ENCODE data around the gene GOLGA8N.

Gene GOLGA8N

GRCh38 chr15:32637704-32638103 is 44.4 kb downstream of the GOLGA8N start:
- Mint-ChIP-seq H3K27ac (no peak overlapping the region), H3K4me3 (no peak overlapping the region), H3K36me3 (ENCODE audit: low read depth) (peaks cover 78% of the 10 kb centered on the region), H3K4me1 (ENCODE audit: low read depth) (no peaks in the 10 kb centered on the region), H3K9me3 (no peaks in the 10 kb centered on the region), H3K27me3 (no peaks in the 10 kb centered on the region)
- DNase-seq = no peak

- no peak within 1 kb of the TSS for H3K4me3 Mint-ChIP-seq
- H3K27ac Mint-ChIP-seq = no peak within 1 kb of the TSS
- H3K9me3 Mint-ChIP-seq = no peaks in the 10 kb centered on the region
- peaks cover 42% of the 10 kb centered on the region for H3K36me3 Mint-ChIP-seq (ENCODE audit: low read depth)
- no peaks in the 10 kb centered on the region for H3K27me3 Mint-ChIP-seq
- H3K4me1 Mint-ChIP-seq (ENCODE audit: low read depth) = no peaks in the 10 kb centered on the region
- no peak for DNase-seq
Observed at GRCh38 chr15:32641517-32642059, 48.3 kb downstream of the GOLGA8N start, which contains the start of gene SCG5. Gene SCG5, plus strand, starts transcription at chr15:32641710. Its CDS starts 1,883 bp downstream, at chr15:32643593.

- peaks cover 30% of the 10 kb centered on the region for H3K36me3 Mint-ChIP-seq (ENCODE audit: low read depth)
- H3K27ac Mint-ChIP-seq = no peak overlapping the region
- no peaks in the 10 kb centered on the region for H3K4me1 Mint-ChIP-seq (ENCODE audit: low read depth)
- no peaks in the 10 kb centered on the region for H3K9me3 Mint-ChIP-seq
- H3K27me3 Mint-ChIP-seq = no peaks in the 10 kb centered on the region
- H3K4me3 Mint-ChIP-seq = no peak overlapping the region
- no peak for DNase-seq
Observed at GRCh38 chr15:32642667-32643435, 49.6 kb downstream of the GOLGA8N start.

- no peak overlapping the region for H3K27ac Mint-ChIP-seq
- H3K9me3 Mint-ChIP-seq = no peaks in the 10 kb centered on the region
- no peak overlapping the region for H3K4me3 Mint-ChIP-seq
- H3K36me3 Mint-ChIP-seq (ENCODE audit: low read depth) = peaks cover 28% of the 10 kb centered on the region
- no peaks in the 10 kb centered on the region for H3K27me3 Mint-ChIP-seq
- no peak for DNase-seq
- H3K4me1 Mint-ChIP-seq (ENCODE audit: low read depth) = no peaks in the 10 kb centered on the region
Observed at GRCh38 chr15:32643907-32644445, 50.7 kb downstream of the GOLGA8N start.

- H3K4me3 Mint-ChIP-seq = no peak overlapping the region
- H3K4me1 Mint-ChIP-seq (ENCODE audit: low read depth) = no peaks in the 10 kb centered on the region
- peaks cover 13% of the 10 kb centered on the region for H3K36me3 Mint-ChIP-seq (ENCODE audit: low read depth)
- H3K27me3 Mint-ChIP-seq = no peaks in the 10 kb centered on the region
- H3K27ac Mint-ChIP-seq = no peak overlapping the region
- no peak for DNase-seq
- no peaks in the 10 kb centered on the region for H3K9me3 Mint-ChIP-seq
Observed at GRCh38 chr15:32646291-32646690, 53.0 kb downstream of the GOLGA8N start.

DNA sequence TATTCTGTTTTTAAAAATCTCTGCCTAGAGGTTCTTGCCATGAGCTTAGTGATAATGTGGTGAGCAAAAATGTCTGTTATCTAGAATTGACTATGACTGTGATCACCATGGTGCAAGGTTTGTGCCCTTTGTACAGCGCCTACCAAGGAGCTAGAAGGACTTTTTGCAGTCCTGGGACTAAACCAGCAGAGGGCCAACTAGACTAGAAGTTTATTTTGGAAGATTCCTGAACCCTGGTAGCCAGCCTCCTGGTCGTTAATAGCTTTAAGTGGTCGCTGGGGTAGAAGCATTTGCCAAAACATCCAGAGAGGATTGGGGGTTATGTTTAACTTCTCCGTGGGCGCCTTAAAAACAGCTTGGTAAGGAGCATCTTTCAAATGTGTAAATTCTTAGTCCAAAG is 56.1 kb downstream of the GOLGA8N start:
- DNase-seq = no peak
- no peak overlapping the region for H3K4me3 Mint-ChIP-seq
- peaks cover 12% of the 10 kb centered on the region for H3K36me3 Mint-ChIP-seq (ENCODE audit: low read depth)
- no peaks in the 10 kb centered on the region for H3K4me1 Mint-ChIP-seq (ENCODE audit: low read depth)
- no peaks in the 10 kb centered on the region for H3K9me3 Mint-ChIP-seq
- H3K27me3 Mint-ChIP-seq = no peaks in the 10 kb centered on the region
- no peak overlapping the region for H3K27ac Mint-ChIP-seq

GRCh38 chr15:32651229-32651837 is 58.1 kb downstream of the GOLGA8N start:
- Mint-ChIP-seq H3K36me3 (ENCODE audit: low read depth) (peaks cover 9% of the 10 kb centered on the region), H3K27ac (no peak overlapping the region), H3K9me3 (no peaks in the 10 kb centered on the region), H3K4me1 (ENCODE audit: low read depth) (no peaks in the 10 kb centered on the region), H3K27me3 (no peaks in the 10 kb centered on the region), H3K4me3 (no peak overlapping the region)
- DNase-seq = peak; percentile 53

DNA sequence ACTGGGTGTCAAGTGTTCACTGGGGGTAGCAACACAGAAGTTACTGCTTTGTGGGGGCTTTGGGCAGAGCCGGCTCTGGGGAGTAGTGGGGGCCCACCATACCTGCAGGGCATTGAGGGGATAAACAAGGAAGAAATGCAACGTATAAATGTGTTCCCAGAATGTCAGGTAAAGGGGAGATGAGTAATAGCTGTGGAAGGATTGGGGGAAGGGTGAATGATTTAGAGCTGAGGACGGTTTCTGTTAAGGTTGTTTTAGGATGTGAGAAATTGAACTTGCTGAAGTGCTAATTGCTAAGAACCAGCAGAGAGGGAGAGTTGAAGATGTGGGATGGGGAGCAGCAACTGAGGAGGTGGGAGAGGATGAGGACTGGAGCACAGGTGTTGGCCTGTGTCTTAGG is 58.9 kb downstream of the GOLGA8N start:
- no peaks in the 10 kb centered on the region for H3K9me3 Mint-ChIP-seq
- H3K27me3 Mint-ChIP-seq = no peaks in the 10 kb centered on the region
- H3K27ac Mint-ChIP-seq = no peak overlapping the region
- H3K4me1 Mint-ChIP-seq (ENCODE audit: low read depth) = peaks cover 4% of the 10 kb centered on the region
- no peak for DNase-seq
- H3K4me3 Mint-ChIP-seq = no peak overlapping the region
- peaks cover 9% of the 10 kb centered on the region for H3K36me3 Mint-ChIP-seq (ENCODE audit: low read depth)

DNA sequence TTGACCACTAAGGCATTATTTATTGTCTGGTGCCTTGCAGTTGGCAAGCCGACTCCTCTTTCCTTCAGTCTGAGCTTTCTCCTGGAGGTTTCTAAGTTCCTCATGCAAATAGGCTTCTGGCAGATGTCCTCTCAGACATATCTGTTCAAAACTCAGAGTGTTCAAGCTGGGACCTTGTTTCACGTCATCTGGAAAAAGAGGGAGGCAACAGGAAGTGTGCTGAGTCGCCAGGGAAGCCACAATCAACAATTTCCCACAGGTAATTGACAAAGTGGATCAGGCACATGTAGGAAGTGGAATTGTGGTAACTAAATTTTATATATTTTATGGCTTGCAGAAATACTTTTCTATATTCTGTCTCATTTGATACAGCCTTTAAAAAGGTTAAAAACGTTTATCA is 62.8 kb downstream of the GOLGA8N start:
- H3K4me3 Mint-ChIP-seq = no peak overlapping the region
- H3K36me3 Mint-ChIP-seq (ENCODE audit: low read depth) = no peaks in the 10 kb centered on the region
- peaks cover 11% of the 10 kb centered on the region for H3K4me1 Mint-ChIP-seq (ENCODE audit: low read depth)
- no peak for DNase-seq
- H3K27ac Mint-ChIP-seq = no peak overlapping the region
- H3K27me3 Mint-ChIP-seq = no peaks in the 10 kb centered on the region
- H3K9me3 Mint-ChIP-seq = no peaks in the 10 kb centered on the region

DNA sequence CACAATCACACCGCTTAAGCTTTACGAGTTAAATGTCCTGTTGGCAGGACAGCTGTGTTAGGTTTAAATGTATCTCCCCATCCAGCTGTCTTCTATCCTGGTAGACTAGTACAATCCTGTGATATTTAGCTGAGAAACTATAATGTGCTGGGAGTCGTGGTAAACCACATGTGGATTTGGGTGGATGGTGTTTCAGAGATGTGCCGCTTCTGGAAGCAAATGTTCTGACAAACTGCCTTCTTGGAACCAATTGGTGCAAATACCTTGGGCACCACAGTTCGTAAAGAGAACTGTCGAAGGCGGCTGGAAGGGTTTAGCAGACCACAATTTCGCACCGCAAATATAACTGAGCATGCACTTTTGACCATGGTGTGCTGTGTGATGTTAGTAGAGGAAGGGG is 63.2 kb downstream of the GOLGA8N start:
- Mint-ChIP-seq H3K9me3 (no peaks in the 10 kb centered on the region), H3K27me3 (no peaks in the 10 kb centered on the region), H3K4me1 (ENCODE audit: low read depth) (peaks cover 11% of the 10 kb centered on the region), H3K4me3 (no peak overlapping the region), H3K27ac (no peak overlapping the region), H3K36me3 (ENCODE audit: low read depth) (no peaks in the 10 kb centered on the region)
- no peak for DNase-seq
